ENCODE data around the gene MAN2A1.

MAN2A1 gene

GRCh38 chr5:109700516-109701153, 10.9 kb downstream of the MAN2A1 start:
- TF ChIP-seq REST (IDR thresholded peaks at IDR 0.05; ENCODE audit: insufficient read depth in 1 of 2, low read depth in 2 of 2, low read length in 2 of 2): no peak
- TF ChIP-seq POLR2AphosphoS5 (IDR thresholded peaks at IDR 0.05; ENCODE audit: low read depth, low read length): no peak
- TF ChIP-seq FOXP2 (optimal IDR thresholded peaks at IDR 0.05; ENCODE audit: borderline replicate concordance, extremely low read depth, extremely low read length, insufficient read depth): no peak
- no peak for TF ChIP-seq TAF1 (IDR thresholded peaks at IDR 0.05; ENCODE audit: borderline replicate concordance, insufficient read depth, low read length)
- no peak for TF ChIP-seq SIN3A (IDR thresholded peaks at IDR 0.05; ENCODE audit: borderline replicate concordance, insufficient read depth, low read length)

- TF ChIP-seq FOXP2 (optimal IDR thresholded peaks at IDR 0.05; ENCODE audit: borderline replicate concordance, extremely low read depth, extremely low read length, insufficient read depth) (no peak), TAF1 (IDR thresholded peaks at IDR 0.05; ENCODE audit: borderline replicate concordance, insufficient read depth, low read length) (no peak), REST (IDR thresholded peaks at IDR 0.05; ENCODE audit: insufficient read depth in 1 of 2, low read depth in 2 of 2, low read length in 2 of 2) (no peak), SIN3A (IDR thresholded peaks at IDR 0.05; ENCODE audit: borderline replicate concordance, insufficient read depth, low read length) (no peak), POLR2AphosphoS5 (IDR thresholded peaks at IDR 0.05; ENCODE audit: low read depth, low read length) (no peak)
Measured at GRCh38 chr5:109701252-109701651, 11.5 kb downstream of the MAN2A1 start.

GRCh38 chr5:109701792-109702191, 12.1 kb downstream of the MAN2A1 start:
- no peak for TF ChIP-seq TAF1 (IDR thresholded peaks at IDR 0.05; ENCODE audit: borderline replicate concordance, insufficient read depth, low read length)
- TF ChIP-seq SIN3A (IDR thresholded peaks at IDR 0.05; ENCODE audit: borderline replicate concordance, insufficient read depth, low read length): no peak
- no peak for TF ChIP-seq POLR2AphosphoS5 (IDR thresholded peaks at IDR 0.05; ENCODE audit: low read depth, low read length)
- TF ChIP-seq REST (IDR thresholded peaks at IDR 0.05; ENCODE audit: insufficient read depth in 1 of 2, low read depth in 2 of 2, low read length in 2 of 2): no peak
- no peak for TF ChIP-seq FOXP2 (optimal IDR thresholded peaks at IDR 0.05; ENCODE audit: borderline replicate concordance, extremely low read depth, extremely low read length, insufficient read depth)

- TF ChIP-seq REST (IDR thresholded peaks at IDR 0.05; ENCODE audit: insufficient read depth in 1 of 2, low read depth in 2 of 2, low read length in 2 of 2) (no peak), FOXP2 (optimal IDR thresholded peaks at IDR 0.05; ENCODE audit: borderline replicate concordance, extremely low read depth, extremely low read length, insufficient read depth) (no peak), SIN3A (IDR thresholded peaks at IDR 0.05; ENCODE audit: borderline replicate concordance, insufficient read depth, low read length) (no peak), POLR2AphosphoS5 (IDR thresholded peaks at IDR 0.05; ENCODE audit: low read depth, low read length) (no peak), TAF1 (IDR thresholded peaks at IDR 0.05; ENCODE audit: borderline replicate concordance, insufficient read depth, low read length) (no peak)
Measured at GRCh38 chr5:109703166-109703565, 13.4 kb downstream of the MAN2A1 start.

Data from PFSK-1 (cell line).